Measurements from ENCODE around the gene CWF19L1.

DNA sequence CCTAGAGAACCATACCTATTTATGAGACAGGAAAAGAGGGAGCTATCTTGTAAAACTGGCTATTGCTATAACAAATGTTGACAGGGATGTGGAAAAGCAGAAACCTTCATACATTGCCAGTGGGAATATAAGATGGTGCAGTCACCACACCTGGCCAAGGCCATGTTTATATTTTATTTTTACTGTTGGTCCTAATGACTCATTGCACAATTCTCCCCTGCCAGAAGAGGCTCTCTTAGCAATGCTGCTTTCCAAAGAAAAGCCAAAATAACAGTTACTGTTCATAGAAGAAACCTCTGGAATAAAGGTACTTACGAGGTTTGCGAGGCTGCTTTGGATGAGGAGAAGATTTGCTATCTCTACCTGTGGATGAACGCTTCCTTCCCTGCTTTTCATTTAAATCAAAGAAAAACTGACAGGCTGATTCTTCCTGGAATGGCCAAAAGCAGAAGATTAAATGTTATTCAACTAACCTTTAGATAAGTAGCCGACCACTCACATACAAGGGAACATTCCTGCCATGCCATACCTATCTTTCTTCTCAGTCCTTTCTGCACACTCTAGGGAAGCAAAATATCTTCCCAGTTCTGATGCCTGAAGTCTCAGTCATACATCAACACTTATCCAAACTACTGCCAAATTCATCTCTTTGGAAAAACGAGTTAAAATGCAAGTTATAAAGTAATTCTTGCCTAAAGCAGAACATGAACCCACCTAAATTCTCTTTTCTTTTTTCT is 21.8 kb downstream of the CWF19L1 start:
- TF ChIP-seq, protein P1, sequence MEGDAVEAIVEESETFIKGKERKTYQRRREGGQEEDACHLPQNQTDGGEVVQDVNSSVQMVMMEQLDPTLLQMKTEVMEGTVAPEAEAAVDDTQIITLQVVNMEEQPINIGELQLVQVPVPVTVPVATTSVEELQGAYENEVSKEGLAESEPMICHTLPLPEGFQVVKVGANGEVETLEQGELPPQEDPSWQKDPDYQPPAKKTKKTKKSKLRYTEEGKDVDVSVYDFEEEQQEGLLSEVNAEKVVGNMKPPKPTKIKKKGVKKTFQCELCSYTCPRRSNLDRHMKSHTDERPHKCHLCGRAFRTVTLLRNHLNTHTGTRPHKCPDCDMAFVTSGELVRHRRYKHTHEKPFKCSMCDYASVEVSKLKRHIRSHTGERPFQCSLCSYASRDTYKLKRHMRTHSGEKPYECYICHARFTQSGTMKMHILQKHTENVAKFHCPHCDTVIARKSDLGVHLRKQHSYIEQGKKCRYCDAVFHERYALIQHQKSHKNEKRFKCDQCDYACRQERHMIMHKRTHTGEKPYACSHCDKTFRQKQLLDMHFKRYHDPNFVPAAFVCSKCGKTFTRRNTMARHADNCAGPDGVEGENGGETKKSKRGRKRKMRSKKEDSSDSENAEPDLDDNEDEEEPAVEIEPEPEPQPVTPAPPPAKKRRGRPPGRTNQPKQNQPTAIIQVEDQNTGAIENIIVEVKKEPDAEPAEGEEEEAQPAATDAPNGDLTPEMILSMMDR (IDR thresholded peaks at IDR 0.05), result no peak
- no peak for TF ChIP-seq POLR2A (IDR thresholded peaks at IDR 0.05; ENCODE audit: low read depth)

Measured in esophagus muscularis mucosa (tissue), 3 donors.